MCF 10A (cell line): ENCODE data around the gene PLXNA3. TPM values are rescaled to one million over a fixed set of nuclear protein-coding genes. Genes with fewer than 3 reads are reported as not detected.

Source experiments
- BruUV-seq: library from RNA; stranded (reverse); fragments of 400-500 nt; replicated peaks from 2 replicates; lab custom pipeline; 2021; lab: Mats Ljungman, UMichigan
- CTCF ChIA-PET: fragments of 300-600 bp; sonication (Branson Sonifier 250); formaldehyde crosslinking; extraction: SDS; loops from one replicate; lab custom pipeline; 2021; ENCODE audit warnings: antibody characterized with exemption, inconsistent platforms; lab: Yijun Ruan, JAX
- POLR2A ChIA-PET: fragments of 300-600, 350-650 bp; sonication (Branson Sonifier 250); formaldehyde crosslinking; extraction: SDS; loops from one replicate; lab custom pipeline; 2020; ENCODE audit warnings: antibody characterized with exemption, inconsistent platforms; lab: Yijun Ruan, JAX
- DNase-seq: peaks from one replicate; pipeline ENCODE4 v3.0.0-alpha.2; 2018; ENCODE audit not compliant: unreplicated experiment
- H3K27ac Mint-ChIP-seq: one replicate; pipeline ENCODE4 v1.8.0; 2022; ENCODE audit warnings: mild to moderate bottlenecking, low read depth, mixed read lengths; ENCODE audit not compliant: unreplicated experiment
- H3K27me3 Mint-ChIP-seq: one replicate; pipeline ENCODE4 v1.8.0; 2022; ENCODE audit warnings: mixed read lengths; ENCODE audit not compliant: insufficient read depth, unreplicated experiment
- H3K36me3 Mint-ChIP-seq: one replicate; pipeline ENCODE4 v1.8.0; 2022; ENCODE audit warnings: mild to moderate bottlenecking, moderate library complexity, mixed read lengths; ENCODE audit not compliant: insufficient read depth, unreplicated experiment
- H3K4me1 Mint-ChIP-seq: one replicate; pipeline ENCODE4 v1.8.0; 2022; ENCODE audit warnings: mixed read lengths; ENCODE audit not compliant: insufficient read depth, unreplicated experiment
- H3K4me3 Mint-ChIP-seq: one replicate; pipeline ENCODE4 v1.8.0; 2022; ENCODE audit warnings: mild to moderate bottlenecking, moderate library complexity, mixed read lengths; ENCODE audit not compliant: unreplicated experiment
- H3K9me3 Mint-ChIP-seq: one replicate; pipeline ENCODE4 v1.8.0; 2022; ENCODE audit warnings: mixed read lengths; ENCODE audit not compliant: unreplicated experiment
- CTCF ChIP-seq: fragments of 200-600 bp; IDR thresholded peaks from one replicate; pipeline ENCODE4 v1.8.0; 2022; ENCODE audit warnings: antibody characterized with exemption, mild to moderate bottlenecking; ENCODE audit not compliant: unreplicated experiment
- intact Hi-C: fragments of 100-400 bp; cut with micrococcal nuclease; formaldehyde crosslinking; loops from 2 replicates; pipeline ENCODE4 v1.14.1; 2022
- total RNA-seq: library from RNA; stranded (reverse); gene quantifications from 2 replicates; pipeline ENCODE4 v1.2.3, GENCODE V29; 2022

Gene PLXNA3
- total RNA-seq, 1 experiment from 2014 or later, result 48.0 TPM

- ChIA-PET CTCF (interaction anchor here (1.7 to 2.8 kb wide), 2 partner anchors 9 to 144 kb away, joined by 5 to 8 read pairs; no protein-coding TSS in a partner anchor), POLR2A (interaction anchor here (1.3 to 4.3 kb wide), 7 partner anchors 11 to 105 kb away, joined by 4 to 48 read pairs (median 7); partner anchors contain the start of genes SLC10A3 and UBL4A)
- H3K27me3 Mint-ChIP-seq, result peaks cover 12% of the 10 kb centered on the region
- intact Hi-C loops, result no loop called here
- no peaks in the 10 kb centered on the region for H3K9me3 Mint-ChIP-seq
- H3K27ac Mint-ChIP-seq, result peak overlapping the region; percentile 88
- no peak for DNase-seq
- no TSS peak for BruUV-seq
- no peaks in the 10 kb centered on the region for H3K4me1 Mint-ChIP-seq
- no peaks in the 10 kb centered on the region for H3K36me3 Mint-ChIP-seq
- no peak for TF ChIP-seq CTCF
- peak overlapping the region; percentile 67 for H3K4me3 Mint-ChIP-seq
Observed at GRCh38 chrX:154517101-154517781, 59.2 kb downstream of the PLXNA3 start.

- no peak overlapping the region for H3K27ac Mint-ChIP-seq
- intact Hi-C loops, result no loop called here
- POLR2A ChIA-PET, result no interaction called here
Observed at GRCh38 chrX:154519389-154519788, 61.3 kb downstream of the PLXNA3 start.

GRCh38 chrX:154525606-154526490 lies 67.8 kb downstream of the PLXNA3 start:
- Mint-ChIP-seq H3K9me3 (no peaks in the 10 kb centered on the region), H3K36me3 (no peaks in the 10 kb centered on the region), H3K4me1 (peaks cover 10% of the 10 kb centered on the region), H3K27me3 (no peaks in the 10 kb centered on the region), H3K4me3 (no peak overlapping the region), H3K27ac (no peak overlapping the region)
- ChIA-PET POLR2A (interaction anchor here (1.2 to 3.6 kb wide), 7 partner anchors 10 to 555 kb away, joined by 3 to 36 read pairs (median 8); partner anchors contain the start of genes EMD, FAM3A, HCFC1 and RPL10), CTCF (interaction anchor here (0.6 to 2.2 kb wide), 5 partner anchors 10 to 152 kb away, joined by 3 to 15 read pairs (median 5); partner anchors contain the start of genes FAM3A, FLNA and SLC10A3)
- intact Hi-C loops, result no loop called here
- DNase-seq, result no peak
- TF ChIP-seq CTCF, result no peak
- BruUV-seq, result no TSS peak

More at GRCh38 chrX:154519389-154519788, 61.3 kb downstream of the PLXNA3 start:
- H3K36me3 Mint-ChIP-seq, result no peaks in the 10 kb centered on the region
- no peaks in the 10 kb centered on the region for H3K27me3 Mint-ChIP-seq
- H3K4me1 Mint-ChIP-seq, result no peaks in the 10 kb centered on the region
- DNase-seq, result no peak
- TF ChIP-seq CTCF, result no peak
- CTCF ChIA-PET, result interaction anchor here (2.8 kb wide), 1 partner anchor 146 kb away, joined by 8 read pairs; no protein-coding TSS in a partner anchor
- H3K9me3 Mint-ChIP-seq, result no peaks in the 10 kb centered on the region
- H3K4me3 Mint-ChIP-seq, result no peak overlapping the region
- BruUV-seq, result no TSS peak
